NCI-H1105 (cell line): ENCODE measurements around the gene SLC7A9.
"Not testable (repeated sequence)": the region's sequence is repeated elsewhere in the genome, so short reads cannot be mapped to it uniquely, and the experiment has no call there.

Experiments used
- DNase-seq: peaks from one replicate; lab custom pipeline; 2025; lab: John Stamatoyannopoulos, UW

Gene SLC7A9

GRCh38 chr19:32864318-32865007 is 5.1 kb downstream of the SLC7A9 start:
- no peak for DNase-seq

GRCh38 chr19:32863841-32864240 is 5.7 kb downstream of the SLC7A9 start:
- DNase-seq = no peak

- DNase-seq = no peak
These were observed 6.3 kb downstream of the SLC7A9 start for GRCh38 chr19:32863301-32863700.

GRCh38 chr19:32862741-32863140 is 6.8 kb downstream of the SLC7A9 start:
- DNase-seq = no peak

GRCh38 chr19:32862173-32862572 is 7.4 kb downstream of the SLC7A9 start:
- DNase-seq = no peak

GRCh38 chr19:32861596-32861995 is 8.0 kb downstream of the SLC7A9 start:
- no peak for DNase-seq

- DNase-seq = no peak
These were observed 10.0 kb downstream of the SLC7A9 start for GRCh38 chr19:32859591-32859990.

GRCh38 chr19:32858559-32858958 is 11.0 kb downstream of the SLC7A9 start:
- no peak for DNase-seq

GRCh38 chr19:32858155-32858554 is 11.4 kb downstream of the SLC7A9 start:
- DNase-seq = no peak

- DNase-seq = no peak
These were observed 12.0 kb downstream of the SLC7A9 start for GRCh38 chr19:32857584-32857983.

- DNase-seq = not testable (repeated sequence)
These were observed 12.7 kb downstream of the SLC7A9 start for GRCh38 chr19:32856818-32857217.

GRCh38 chr19:32852216-32852615 is 17.4 kb downstream of the SLC7A9 start:
- DNase-seq = no peak

GRCh38 chr19:32848035-32848434 is 21.5 kb downstream of the SLC7A9 start:
- DNase-seq = not testable (repeated sequence)

GRCh38 chr19:32843716-32844245 is 25.8 kb downstream of the SLC7A9 start:
- no peak for DNase-seq

- DNase-seq = no peak
These were observed 27.5 kb downstream of the SLC7A9 start for GRCh38 chr19:32842061-32842460.

GRCh38 chr19:32837531-32837930 is 32.0 kb downstream of the SLC7A9 start:
- no peak for DNase-seq

- not testable (repeated sequence) for DNase-seq
These were observed 36.2 kb downstream of the SLC7A9 start for GRCh38 chr19:32833388-32833787.

GRCh38 chr19:32832825-32833224 is 36.7 kb downstream of the SLC7A9 start:
- not testable (repeated sequence) for DNase-seq

GRCh38 chr19:32832094-32832493 is 37.5 kb downstream of the SLC7A9 start:
- not testable (repeated sequence) for DNase-seq

GRCh38 chr19:32831611-32832010 is 38.0 kb downstream of the SLC7A9 start:
- DNase-seq = no peak

- no peak for DNase-seq
These were observed 39.1 kb downstream of the SLC7A9 start for GRCh38 chr19:32830231-32831014.

- no peak for DNase-seq
These were observed 40.1 kb downstream of the SLC7A9 start for GRCh38 chr19:32829345-32829896.
